Testis (tissue), 2 donors: ENCODE measurements around the gene MED26.

Source experiments
- POLR2A ChIP-seq: fragments of 450-650 bp; IDR thresholded peaks from one replicate; pipeline ENCODE4 v1.6.1; 2017; ENCODE audit warnings: antibody characterized with exemption, mild to moderate bottlenecking, moderate library complexity
- TF ChIP-seq, protein P1 (sequence below), 3 experiments: fragments of 450-650 bp in 2 of 3; fragments of 200-600 bp in 1 of 3; sonication (generic) in 1 of 3; IDR thresholded peaks; one replicate each; pipeline ENCODE4 v1.5.1; 2016 to 2019; ENCODE audit warnings: antibody characterized with exemption in 3 of 3, mild to moderate bottlenecking in 2 of 3, moderate library complexity in 1 of 3

- TF ChIP-seq, protein P1, sequence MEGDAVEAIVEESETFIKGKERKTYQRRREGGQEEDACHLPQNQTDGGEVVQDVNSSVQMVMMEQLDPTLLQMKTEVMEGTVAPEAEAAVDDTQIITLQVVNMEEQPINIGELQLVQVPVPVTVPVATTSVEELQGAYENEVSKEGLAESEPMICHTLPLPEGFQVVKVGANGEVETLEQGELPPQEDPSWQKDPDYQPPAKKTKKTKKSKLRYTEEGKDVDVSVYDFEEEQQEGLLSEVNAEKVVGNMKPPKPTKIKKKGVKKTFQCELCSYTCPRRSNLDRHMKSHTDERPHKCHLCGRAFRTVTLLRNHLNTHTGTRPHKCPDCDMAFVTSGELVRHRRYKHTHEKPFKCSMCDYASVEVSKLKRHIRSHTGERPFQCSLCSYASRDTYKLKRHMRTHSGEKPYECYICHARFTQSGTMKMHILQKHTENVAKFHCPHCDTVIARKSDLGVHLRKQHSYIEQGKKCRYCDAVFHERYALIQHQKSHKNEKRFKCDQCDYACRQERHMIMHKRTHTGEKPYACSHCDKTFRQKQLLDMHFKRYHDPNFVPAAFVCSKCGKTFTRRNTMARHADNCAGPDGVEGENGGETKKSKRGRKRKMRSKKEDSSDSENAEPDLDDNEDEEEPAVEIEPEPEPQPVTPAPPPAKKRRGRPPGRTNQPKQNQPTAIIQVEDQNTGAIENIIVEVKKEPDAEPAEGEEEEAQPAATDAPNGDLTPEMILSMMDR (IDR thresholded peaks at IDR 0.05), result no peak
- no peak for TF ChIP-seq POLR2A
These were observed 66.6 kb downstream of the MED26 start for GRCh38 chr19:16561382-16561781.
